H9 (cell line): ENCODE results near the gene FAM174B. TPM values are rescaled to one million over a fixed set of nuclear protein-coding genes. Genes with fewer than 3 reads are reported as not detected.

Source experiments
- DNase-seq: peaks from one replicate; pipeline ENCODE4 v3.0.0-alpha.2; 2017
- H2AFZ ChIP-seq: one replicate; pipeline ENCODE4 v1.6.1; 2013; ENCODE audit warnings: mild to moderate bottlenecking, low read length, control low read depth, moderate library complexity
- H2AK5ac ChIP-seq: 2 replicates; pipeline ENCODE4 v1.6.1; 2013; ENCODE audit warnings: low read length, control low read depth, mixed read lengths; ENCODE audit not compliant: insufficient read length
- H2BK120ac ChIP-seq: one replicate; pipeline ENCODE4 v1.6.1; 2013; ENCODE audit warnings: low read depth, mild to moderate bottlenecking, low read length, control low read depth, inconsistent platforms; ENCODE audit not compliant: poor library complexity, severe bottlenecking
- H2BK12ac ChIP-seq: 2 replicates; pipeline ENCODE4 v1.6.1; 2013; ENCODE audit warnings: low read length, control low read depth, mixed read lengths, low read depth; ENCODE audit not compliant: insufficient read length
- H2BK15ac ChIP-seq: 2 replicates; pipeline ENCODE4 v1.6.1; 2013; ENCODE audit warnings: low read depth, low read length, control low read depth
- H2BK20ac ChIP-seq: one replicate; pipeline ENCODE4 v1.6.1; 2013; ENCODE audit warnings: low read depth, mild to moderate bottlenecking, low read length, control low read depth, inconsistent platforms; ENCODE audit not compliant: poor library complexity, severe bottlenecking
- H2BK5ac ChIP-seq: 2 replicates; pipeline ENCODE4 v1.6.1; 2013; ENCODE audit warnings: low read length, control low read depth, mixed read lengths; ENCODE audit not compliant: insufficient read length
- H3K14ac ChIP-seq: 2 replicates; pipeline ENCODE4 v1.6.1; 2013; ENCODE audit warnings: low read length, control low read depth; ENCODE audit not compliant: insufficient read depth
- H3K18ac ChIP-seq: 2 replicates; pipeline ENCODE4 v1.6.1; 2013; ENCODE audit warnings: low read depth, mild to moderate bottlenecking, mixed read lengths, low read length, control low read depth; ENCODE audit not compliant: insufficient read length
- H3K23ac ChIP-seq: 2 replicates; pipeline ENCODE4 v1.6.1; 2013; ENCODE audit warnings: low read length, control low read depth, mixed read lengths, low read depth; ENCODE audit not compliant: insufficient read length
- H3K23me2 ChIP-seq: 2 replicates; pipeline ENCODE4 v1.6.1; 2013; ENCODE audit warnings: low read depth, mild to moderate bottlenecking, mixed read lengths, low read length, control low read depth; ENCODE audit not compliant: insufficient read length, poor library complexity, severe bottlenecking
- H3K27ac ChIP-seq: 2 replicates; pipeline ENCODE4 v1.5.1; 2013; ENCODE audit warnings: low read length, control low read depth, mixed read lengths, low read depth; ENCODE audit not compliant: insufficient read length
- H3K27me3 ChIP-seq: 2 replicates; pipeline ENCODE4 v1.6.1; 2013; ENCODE audit warnings: low read length, control low read depth, inconsistent platforms; ENCODE audit not compliant: insufficient read depth
- H3K4ac ChIP-seq: 2 replicates; pipeline ENCODE4 v1.6.1; 2013; ENCODE audit warnings: low read depth, mild to moderate bottlenecking, control low read depth, inconsistent platforms, low read length, moderate library complexity
- H3K4me1 ChIP-seq: 2 replicates; pipeline ENCODE4 v1.6.1; 2013; ENCODE audit warnings: low read length, control low read depth, inconsistent platforms; ENCODE audit not compliant: insufficient read depth
- H3K4me2 ChIP-seq: 2 replicates; pipeline ENCODE4 v1.6.1; 2013; ENCODE audit warnings: low read length, control low read depth, mixed read lengths; ENCODE audit not compliant: insufficient read length, insufficient read depth
- H3K56ac ChIP-seq: 2 replicates; pipeline ENCODE4 v1.6.1; 2013; ENCODE audit warnings: low read depth, mild to moderate bottlenecking, mixed read lengths, low read length, control low read depth; ENCODE audit not compliant: insufficient read length
- H3K79me1 ChIP-seq: 2 replicates; pipeline ENCODE4 v1.6.1; 2013; ENCODE audit warnings: low read depth, mild to moderate bottlenecking, moderate library complexity, low read length, control low read depth, inconsistent platforms; ENCODE audit not compliant: insufficient read depth, poor library complexity, severe bottlenecking
- H3K79me2 ChIP-seq: 2 replicates; pipeline ENCODE4 v1.6.1; 2013; ENCODE audit warnings: low read length, control low read depth, inconsistent platforms; ENCODE audit not compliant: insufficient read depth
- H3K9ac ChIP-seq: 2 replicates; pipeline ENCODE4 v1.6.1; 2013; ENCODE audit warnings: low read length, control low read depth, mixed read lengths; ENCODE audit not compliant: insufficient read length; ENCODE audit errors: extremely low read depth
- H3K9me3 ChIP-seq: one replicate; pipeline ENCODE4 v1.6.1; 2013; ENCODE audit warnings: low read depth, low read length, inconsistent platforms; ENCODE audit not compliant: control insufficient read depth
- H3T11ph ChIP-seq: one replicate; pipeline ENCODE4 v1.6.1; 2013; ENCODE audit warnings: mild to moderate bottlenecking, low read length, control low read depth, inconsistent platforms
- H4K20me1 ChIP-seq: one replicate; pipeline ENCODE4 v1.6.1; 2013; ENCODE audit not compliant: control insufficient read depth, insufficient read length, insufficient read depth
- H4K5ac ChIP-seq: 2 replicates; pipeline ENCODE4 v1.6.1; 2013; ENCODE audit warnings: low read depth, mild to moderate bottlenecking, mixed read lengths, low read length, control low read depth; ENCODE audit not compliant: insufficient read length
- H4K8ac ChIP-seq: replicated peaks from 2 replicates; pipeline ENCODE4 v1.6.1; 2013; ENCODE audit warnings: low read length, control low read depth, mixed read lengths, low read depth; ENCODE audit not compliant: insufficient read length
- H4K91ac ChIP-seq: 2 replicates; pipeline ENCODE4 v1.6.1; 2013; ENCODE audit warnings: low read depth, mild to moderate bottlenecking, moderate library complexity, mixed read lengths, low read length, control low read depth; ENCODE audit not compliant: insufficient read length
- H3K27ac Mint-ChIP-seq, 3 experiments: 2 replicates in 2 of 3; 3 replicates in 1 of 3; pipeline ENCODE4 v1.8.0; 2020 to 2021; ENCODE audit warnings: mixed read lengths in 3 of 3, mild to moderate bottlenecking in 1 of 3, moderate library complexity in 1 of 3
- H3K27me3 Mint-ChIP-seq: 2 replicates; pipeline ENCODE4 v1.8.0; 2021; ENCODE audit warnings: low read depth, mild to moderate bottlenecking, moderate library complexity, mixed read lengths
- H3K36me3 Mint-ChIP-seq, 3 experiments: 2 replicates in 2 of 3; 3 replicates in 1 of 3; pipeline ENCODE4 v1.8.0; 2020 to 2021; ENCODE audit warnings: low read depth in 3 of 3, mixed read lengths in 3 of 3; ENCODE audit not compliant: insufficient read depth in 1 of 3
- H3K4me1 Mint-ChIP-seq, 2 experiments: 2 replicates each; pipeline ENCODE4 v1.8.0; 2020; ENCODE audit warnings: mixed read lengths in 2 of 2
- H3K4me3 Mint-ChIP-seq, 2 experiments: 2 replicates in 1 of 2; 3 replicates in 1 of 2; pipeline ENCODE4 v1.8.0; 2020 to 2021; ENCODE audit warnings: mild to moderate bottlenecking in 2 of 2, mixed read lengths in 2 of 2, moderate library complexity in 1 of 2
- H3K9me3 Mint-ChIP-seq, 2 experiments: 2 replicates in 1 of 2; 3 replicates in 1 of 2; pipeline ENCODE4 v1.8.0; 2020; ENCODE audit warnings: mild to moderate bottlenecking in 2 of 2, mixed read lengths in 2 of 2, moderate library complexity in 1 of 2
- WGBS: extraction: QIAGEN DNeasy Blood & Tissue Kit; methylation state at CpG from one replicate; pipeline ENCODE4 v1.1.7; 2013; ENCODE audit warnings: missing lambda C conversion rate, low lambda C conversion rate, mixed read lengths; ENCODE audit not compliant: insufficient read length; ENCODE audit errors: extremely low coverage; 5-methylcytosine and 5-hydroxymethylcytosine counted together
- total RNA-seq: library from RNA; stranded (reverse); gene quantifications from 2 replicates; pipeline ENCODE4 v1.2.1, GENCODE V29; 2021
- TF ChIP-seq, protein P1 (sequence below): fragments of 200-600 bp; sonication (generic); conservative IDR thresholded peaks from 3 replicates; pipeline ENCODE4 v1.8.0; 2021; ENCODE audit warnings: antibody characterized with exemption, mild to moderate bottlenecking

The FAM174B gene
- total RNA-seq, 1 experiment from 2014 or later: 38.0 TPM

DNA sequence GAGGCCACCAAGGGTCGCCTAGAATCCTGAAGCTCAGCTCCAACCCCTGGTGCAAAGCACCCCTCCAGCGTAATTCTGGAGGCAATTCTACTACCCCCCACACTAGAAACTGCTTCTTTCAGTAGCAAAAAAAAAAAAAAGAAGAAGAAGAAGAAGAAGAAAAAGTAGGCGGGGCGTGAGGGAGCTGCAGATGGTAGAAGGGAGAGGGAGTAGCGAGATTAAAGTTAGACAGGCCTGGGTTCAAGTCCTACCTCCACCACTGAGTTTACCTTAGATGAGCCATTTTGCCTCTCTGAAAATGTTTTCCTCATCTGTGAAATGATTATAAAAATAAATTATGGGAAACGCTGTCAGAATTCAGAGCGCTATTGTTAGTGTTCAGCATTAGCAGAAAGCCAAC, 913 bp downstream of the FAM174B start:
- H3K18ac ChIP-seq: no peak overlapping the region
- no peak for DNase-seq
- Mint-ChIP-seq H3K4me3 (peak overlapping the region; percentile 74 to 80), H3K4me1 (peaks cover 44 to 48% of the 10 kb centered on the region in 2 experiments), H3K27me3 (peaks cover 19% of the 10 kb centered on the region), H3K9me3 (peaks cover 2 to 5% of the 10 kb centered on the region in 2 experiments; a peak in 3 of 5 replicates), H3K36me3 (peaks cover 2 to 29% (median 28%) of the 10 kb centered on the region in 3 experiments; a peak in 6 of 7 replicates), H3K27ac (no peak overlapping the region)
- peak overlapping the region; percentile 48 for H3K4me2 ChIP-seq
- no peak overlapping the region for H3K23ac ChIP-seq
- H3K4ac ChIP-seq: no peak overlapping the region
- H3K9me3 ChIP-seq: no peaks in the 10 kb centered on the region
- no peak overlapping the region for H3K56ac ChIP-seq
- no peak overlapping the region for H2AK5ac ChIP-seq
- H3K14ac ChIP-seq: no peak overlapping the region
- no peak overlapping the region for H2BK5ac ChIP-seq
- H4K8ac ChIP-seq: no peak overlapping the region
- no peak overlapping the region for H2BK12ac ChIP-seq
- H3T11ph ChIP-seq: no peak overlapping the region
- peaks cover 2% of the 10 kb centered on the region for H4K20me1 ChIP-seq
- no peak overlapping the region for H4K91ac ChIP-seq
- no peak overlapping the region for H2AFZ ChIP-seq
- no peaks in the 10 kb centered on the region for H3K23me2 ChIP-seq
- H3K27ac ChIP-seq: no peak overlapping the region
- no peak overlapping the region for H2BK120ac ChIP-seq
- no peaks in the 10 kb centered on the region; the same call in 1 of the 2 replicates for H3K79me2 ChIP-seq
- H4K5ac ChIP-seq: no peak overlapping the region
- H3K79me1 ChIP-seq: no peaks in the 10 kb centered on the region
- no CpG with 5 or more reads among the region's 7 CpGs for WGBS
- TF ChIP-seq, protein P1, sequence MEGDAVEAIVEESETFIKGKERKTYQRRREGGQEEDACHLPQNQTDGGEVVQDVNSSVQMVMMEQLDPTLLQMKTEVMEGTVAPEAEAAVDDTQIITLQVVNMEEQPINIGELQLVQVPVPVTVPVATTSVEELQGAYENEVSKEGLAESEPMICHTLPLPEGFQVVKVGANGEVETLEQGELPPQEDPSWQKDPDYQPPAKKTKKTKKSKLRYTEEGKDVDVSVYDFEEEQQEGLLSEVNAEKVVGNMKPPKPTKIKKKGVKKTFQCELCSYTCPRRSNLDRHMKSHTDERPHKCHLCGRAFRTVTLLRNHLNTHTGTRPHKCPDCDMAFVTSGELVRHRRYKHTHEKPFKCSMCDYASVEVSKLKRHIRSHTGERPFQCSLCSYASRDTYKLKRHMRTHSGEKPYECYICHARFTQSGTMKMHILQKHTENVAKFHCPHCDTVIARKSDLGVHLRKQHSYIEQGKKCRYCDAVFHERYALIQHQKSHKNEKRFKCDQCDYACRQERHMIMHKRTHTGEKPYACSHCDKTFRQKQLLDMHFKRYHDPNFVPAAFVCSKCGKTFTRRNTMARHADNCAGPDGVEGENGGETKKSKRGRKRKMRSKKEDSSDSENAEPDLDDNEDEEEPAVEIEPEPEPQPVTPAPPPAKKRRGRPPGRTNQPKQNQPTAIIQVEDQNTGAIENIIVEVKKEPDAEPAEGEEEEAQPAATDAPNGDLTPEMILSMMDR: no peak
- H3K27me3 ChIP-seq: no peaks in the 10 kb centered on the region; the same call in 1 of the 2 replicates
- no peak overlapping the region for H3K9ac ChIP-seq
- H3K4me1 ChIP-seq: no peaks in the 10 kb centered on the region; the same call in 1 of the 2 replicates
- H2BK20ac ChIP-seq: no peak overlapping the region
- H2BK15ac ChIP-seq: no peak overlapping the region
